ENCODE data around the gene AKAP9.

DNA sequence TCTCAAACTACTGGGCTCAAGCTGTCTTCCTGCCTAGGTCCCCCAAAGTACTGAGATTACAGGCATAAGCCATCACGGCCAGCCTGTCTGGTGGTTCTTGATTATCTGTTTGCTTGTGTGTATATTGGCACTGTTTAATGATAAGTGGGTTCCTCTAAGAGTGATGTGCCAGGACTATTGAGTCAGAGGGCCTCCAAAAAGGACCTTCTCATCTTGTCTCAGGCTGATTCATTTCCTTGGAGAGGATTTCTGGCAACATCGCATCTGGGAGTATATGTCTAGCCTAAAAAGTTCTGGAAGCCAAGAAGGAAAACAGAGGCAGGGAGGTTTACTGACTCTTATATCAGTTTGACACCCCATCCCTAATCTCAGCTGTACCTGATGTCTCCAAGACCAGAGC, 27.1 kb upstream of the AKAP9 start:
- TF ChIP-seq, protein P1, sequence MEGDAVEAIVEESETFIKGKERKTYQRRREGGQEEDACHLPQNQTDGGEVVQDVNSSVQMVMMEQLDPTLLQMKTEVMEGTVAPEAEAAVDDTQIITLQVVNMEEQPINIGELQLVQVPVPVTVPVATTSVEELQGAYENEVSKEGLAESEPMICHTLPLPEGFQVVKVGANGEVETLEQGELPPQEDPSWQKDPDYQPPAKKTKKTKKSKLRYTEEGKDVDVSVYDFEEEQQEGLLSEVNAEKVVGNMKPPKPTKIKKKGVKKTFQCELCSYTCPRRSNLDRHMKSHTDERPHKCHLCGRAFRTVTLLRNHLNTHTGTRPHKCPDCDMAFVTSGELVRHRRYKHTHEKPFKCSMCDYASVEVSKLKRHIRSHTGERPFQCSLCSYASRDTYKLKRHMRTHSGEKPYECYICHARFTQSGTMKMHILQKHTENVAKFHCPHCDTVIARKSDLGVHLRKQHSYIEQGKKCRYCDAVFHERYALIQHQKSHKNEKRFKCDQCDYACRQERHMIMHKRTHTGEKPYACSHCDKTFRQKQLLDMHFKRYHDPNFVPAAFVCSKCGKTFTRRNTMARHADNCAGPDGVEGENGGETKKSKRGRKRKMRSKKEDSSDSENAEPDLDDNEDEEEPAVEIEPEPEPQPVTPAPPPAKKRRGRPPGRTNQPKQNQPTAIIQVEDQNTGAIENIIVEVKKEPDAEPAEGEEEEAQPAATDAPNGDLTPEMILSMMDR (IDR thresholded peaks at IDR 0.05; ENCODE audit: poor library complexity), result no peak
- TF ChIP-seq EZH2phosphoT487 (IDR thresholded peaks at IDR 0.05; ENCODE audit: low read depth, severe bottlenecking, unreplicated experiment) (no peak), EZH2 (IDR thresholded peaks at IDR 0.05; ENCODE audit: borderline replicate concordance) (no peak)

Measured in hepatocyte (in vitro differentiated cells).